ENCODE data around the gene HS3ST5. TPM values are rescaled to one million over a fixed set of nuclear protein-coding genes. Genes with fewer than 3 reads are reported as not detected.

Gene HS3ST5
- total and polyA plus RNA-seq, 2 donors: 0.02 to 0.05 TPM

DNA sequence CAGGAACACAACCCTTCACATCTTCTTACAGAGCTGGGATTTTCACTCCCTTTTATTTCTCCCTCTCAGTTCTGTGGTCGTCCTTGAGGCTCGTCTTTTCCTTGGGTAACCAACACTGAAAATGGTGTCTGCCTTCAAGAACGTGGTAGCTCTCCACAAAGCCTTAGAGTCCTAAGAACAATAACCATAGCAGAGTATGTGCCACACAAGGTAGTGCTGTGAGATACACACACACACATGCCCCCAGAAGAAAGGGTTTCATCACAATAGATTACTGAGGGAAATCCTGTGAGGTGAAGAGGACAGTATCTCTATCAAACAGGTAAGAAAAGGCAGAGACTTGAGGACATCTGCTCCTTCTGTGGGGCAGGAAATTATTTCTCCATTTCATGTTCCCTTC is 267.0 kb downstream of the HS3ST5 start:
- WGBS: 93% methylated on average over 3 of the region's 3 CpGs
- peak in 3 of 9 donors; percentile 2 to 28 (median 6) for DNase-seq (ENCODE audit: low read depth in 6 of 9, low spot score in 9 of 9)

GRCh38 chr6:114075300-114075699 is 267.5 kb downstream of the HS3ST5 start:
- DNase-seq (ENCODE audit: low read depth in 6 of 9, low spot score in 9 of 9): peak in 1 of 9 donors; percentile 1
- H3K27me3 ChIP-seq (ENCODE audit: control insufficient read depth in 2 of 2, insufficient read depth in 1 of 2, low read length in 1 of 2): no peaks in the 10 kb centered on the region
- no peaks in the 10 kb centered on the region for H3K9me3 ChIP-seq (ENCODE audit: control insufficient read depth in 2 of 2, insufficient read depth in 1 of 2, low read length in 1 of 2)
- no peak overlapping the region for H3K4me3 ChIP-seq (ENCODE audit: low read length in 2 of 2)
- peak overlapping the region in 1 of 2 donors; percentile 68 for H3K27ac ChIP-seq (ENCODE audit: low read depth in 1 of 2, low read length in 1 of 2)
- no peaks in the 10 kb centered on the region for H3K36me3 ChIP-seq (ENCODE audit: control insufficient read depth in 2 of 2, insufficient read depth in 2 of 2, low read length in 1 of 2)
- 97% methylated on average over 4 of the region's 4 CpGs for WGBS
- H3K4me1 ChIP-seq (ENCODE audit: control insufficient read depth in 2 of 2, insufficient read depth in 2 of 2, low read length in 2 of 2): peaks cover 0 to 12% of the 10 kb centered on the region in 2 donors

More for the DNA sequence above, 267.0 kb downstream of the HS3ST5 start:
- Histone ChIP-seq H3K9me3 (ENCODE audit: control insufficient read depth in 2 of 2, insufficient read depth in 1 of 2, low read length in 1 of 2) (no peaks in the 10 kb centered on the region), H3K4me3 (ENCODE audit: low read length in 2 of 2) (no peak overlapping the region), H3K36me3 (ENCODE audit: control insufficient read depth in 2 of 2, insufficient read depth in 2 of 2, low read length in 1 of 2) (no peaks in the 10 kb centered on the region), H3K27me3 (ENCODE audit: control insufficient read depth in 2 of 2, insufficient read depth in 1 of 2, low read length in 1 of 2) (no peaks in the 10 kb centered on the region), H3K4me1 (ENCODE audit: control insufficient read depth in 2 of 2, insufficient read depth in 2 of 2, low read length in 2 of 2) (peaks cover 0 to 12% of the 10 kb centered on the region in 2 donors), H3K27ac (ENCODE audit: low read depth in 1 of 2, low read length in 1 of 2) (peak overlapping the region in 1 of 2 donors; percentile 68)

- H3K4me3 ChIP-seq (ENCODE audit: low read length in 2 of 2): no peak overlapping the region
- 85% methylated on average over 3 of the region's 3 CpGs for WGBS
- no peak overlapping the region for H3K27ac ChIP-seq (ENCODE audit: low read depth in 1 of 2, low read length in 1 of 2)
- no peaks in the 10 kb centered on the region for H3K4me1 ChIP-seq (ENCODE audit: control insufficient read depth in 2 of 2, insufficient read depth in 2 of 2, low read length in 2 of 2)
- no peaks in the 10 kb centered on the region for H3K9me3 ChIP-seq (ENCODE audit: control insufficient read depth in 2 of 2, insufficient read depth in 1 of 2, low read length in 1 of 2)
- no peak for DNase-seq (ENCODE audit: low read depth in 6 of 9, low spot score in 9 of 9)
- H3K36me3 ChIP-seq (ENCODE audit: control insufficient read depth in 2 of 2, insufficient read depth in 2 of 2, low read length in 1 of 2): no peaks in the 10 kb centered on the region
- H3K27me3 ChIP-seq (ENCODE audit: control insufficient read depth in 2 of 2, insufficient read depth in 1 of 2, low read length in 1 of 2): no peaks in the 10 kb centered on the region
Measured at GRCh38 chr6:114068771-114069170, 274.1 kb downstream of the HS3ST5 start.

DNA sequence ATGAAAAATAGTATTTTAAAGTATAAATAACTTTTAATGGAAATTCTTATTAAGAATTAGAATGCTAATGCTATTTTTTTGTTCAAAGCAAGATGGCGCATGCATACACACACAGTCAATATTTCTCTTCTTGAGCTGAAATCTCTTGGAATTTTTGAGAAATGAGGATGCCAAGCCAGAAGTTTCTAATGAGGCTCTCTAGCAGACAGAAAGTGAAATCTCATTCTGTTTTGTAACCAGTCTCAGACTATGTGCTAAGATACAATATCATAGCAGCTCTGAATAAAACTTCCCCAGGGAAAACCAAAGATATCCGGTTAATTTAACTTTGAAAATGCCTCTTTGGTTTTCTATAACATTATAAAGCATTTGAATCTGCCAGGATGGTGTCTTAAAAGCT is 274.7 kb downstream of the HS3ST5 start:
- whole genome bisulfite sequencing: 92% methylated on average over 2 of the region's 2 CpGs
- H3K36me3 ChIP-seq (ENCODE audit: control insufficient read depth in 2 of 2, insufficient read depth in 2 of 2, low read length in 1 of 2): no peaks in the 10 kb centered on the region
- no peak overlapping the region for H3K4me3 ChIP-seq (ENCODE audit: low read length in 2 of 2)
- no peaks in the 10 kb centered on the region for H3K4me1 ChIP-seq (ENCODE audit: control insufficient read depth in 2 of 2, insufficient read depth in 2 of 2, low read length in 2 of 2)
- H3K27me3 ChIP-seq (ENCODE audit: control insufficient read depth in 2 of 2, insufficient read depth in 1 of 2, low read length in 1 of 2): no peaks in the 10 kb centered on the region
- H3K27ac ChIP-seq (ENCODE audit: low read depth in 1 of 2, low read length in 1 of 2): no peak overlapping the region
- H3K9me3 ChIP-seq (ENCODE audit: control insufficient read depth in 2 of 2, insufficient read depth in 1 of 2, low read length in 1 of 2): no peaks in the 10 kb centered on the region
- no peak for DNase-seq (ENCODE audit: low read depth in 6 of 9, low spot score in 9 of 9)

DNA sequence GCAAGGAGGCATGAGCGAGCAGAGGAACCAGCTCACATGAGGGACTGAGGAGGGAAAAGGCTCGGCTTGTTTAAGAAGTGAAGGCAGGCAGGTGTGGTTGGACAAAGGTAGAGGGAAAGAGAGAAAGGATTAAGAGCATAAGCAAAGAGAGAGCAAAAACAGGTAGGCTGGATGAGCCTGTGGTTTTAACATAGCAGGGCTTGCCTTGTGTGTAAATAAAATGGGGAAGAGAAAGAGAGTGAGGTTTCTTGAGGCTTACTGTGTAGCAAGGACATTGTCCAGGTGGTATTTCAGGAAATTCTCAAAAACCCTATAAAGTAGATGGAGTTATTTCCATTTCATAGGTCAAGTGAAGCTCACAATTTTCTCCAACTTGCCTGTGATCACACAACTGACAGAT is 278.0 kb downstream of the HS3ST5 start:
- H3K4me3 ChIP-seq (ENCODE audit: low read length in 2 of 2): no peak overlapping the region
- H3K27ac ChIP-seq (ENCODE audit: low read depth in 1 of 2, low read length in 1 of 2): no peak overlapping the region
- 92% methylated on average over 2 of the region's 2 CpGs for WGBS
- H3K36me3 ChIP-seq (ENCODE audit: control insufficient read depth in 2 of 2, insufficient read depth in 2 of 2, low read length in 1 of 2): no peaks in the 10 kb centered on the region
- no peak for DNase-seq (ENCODE audit: low read depth in 6 of 9, low spot score in 9 of 9)
- H3K9me3 ChIP-seq (ENCODE audit: control insufficient read depth in 2 of 2, insufficient read depth in 1 of 2, low read length in 1 of 2): no peaks in the 10 kb centered on the region
- no peaks in the 10 kb centered on the region for H3K27me3 ChIP-seq (ENCODE audit: control insufficient read depth in 2 of 2, insufficient read depth in 1 of 2, low read length in 1 of 2)
- H3K4me1 ChIP-seq (ENCODE audit: control insufficient read depth in 2 of 2, insufficient read depth in 2 of 2, low read length in 2 of 2): no peaks in the 10 kb centered on the region

GRCh38 chr6:114063956-114064355 is 278.9 kb downstream of the HS3ST5 start:
- Histone ChIP-seq H3K9me3 (ENCODE audit: control insufficient read depth in 2 of 2, insufficient read depth in 1 of 2, low read length in 1 of 2) (no peaks in the 10 kb centered on the region), H3K27me3 (ENCODE audit: control insufficient read depth in 2 of 2, insufficient read depth in 1 of 2, low read length in 1 of 2) (no peaks in the 10 kb centered on the region), H3K4me1 (ENCODE audit: control insufficient read depth in 2 of 2, insufficient read depth in 2 of 2, low read length in 2 of 2) (no peaks in the 10 kb centered on the region), H3K27ac (ENCODE audit: low read depth in 1 of 2, low read length in 1 of 2) (no peak overlapping the region), H3K4me3 (ENCODE audit: low read length in 2 of 2) (no peak overlapping the region), H3K36me3 (ENCODE audit: control insufficient read depth in 2 of 2, insufficient read depth in 2 of 2, low read length in 1 of 2) (no peaks in the 10 kb centered on the region)
- WGBS: 92% methylated on average over 1 of the region's 1 CpG
- no peak for DNase-seq (ENCODE audit: low read depth in 6 of 9, low spot score in 9 of 9)

- no peaks in the 10 kb centered on the region for H3K4me1 ChIP-seq (ENCODE audit: control insufficient read depth in 2 of 2, insufficient read depth in 2 of 2, low read length in 2 of 2)
- H3K4me3 ChIP-seq (ENCODE audit: low read length in 2 of 2): no peak overlapping the region
- H3K27me3 ChIP-seq (ENCODE audit: control insufficient read depth in 2 of 2, insufficient read depth in 1 of 2, low read length in 1 of 2): no peaks in the 10 kb centered on the region
- H3K36me3 ChIP-seq (ENCODE audit: control insufficient read depth in 2 of 2, insufficient read depth in 2 of 2, low read length in 1 of 2): no peaks in the 10 kb centered on the region
- no peak for DNase-seq (ENCODE audit: low read depth in 6 of 9, low spot score in 9 of 9)
- H3K27ac ChIP-seq (ENCODE audit: low read depth in 1 of 2, low read length in 1 of 2): no peak overlapping the region
- H3K9me3 ChIP-seq (ENCODE audit: control insufficient read depth in 2 of 2, insufficient read depth in 1 of 2, low read length in 1 of 2): no peaks in the 10 kb centered on the region
- WGBS: 80% methylated on average over 5 of the region's 5 CpGs
Measured at GRCh38 chr6:114062199-114062598, 280.6 kb downstream of the HS3ST5 start.

- H3K4me3 ChIP-seq (ENCODE audit: low read length in 2 of 2): no peak overlapping the region
- no peaks in the 10 kb centered on the region for H3K4me1 ChIP-seq (ENCODE audit: control insufficient read depth in 2 of 2, insufficient read depth in 2 of 2, low read length in 2 of 2)
- 95% methylated on average over 4 of the region's 4 CpGs for WGBS
- no peaks in the 10 kb centered on the region for H3K27me3 ChIP-seq (ENCODE audit: control insufficient read depth in 2 of 2, insufficient read depth in 1 of 2, low read length in 1 of 2)
- H3K36me3 ChIP-seq (ENCODE audit: control insufficient read depth in 2 of 2, insufficient read depth in 2 of 2, low read length in 1 of 2): no peaks in the 10 kb centered on the region
- no peaks in the 10 kb centered on the region for H3K9me3 ChIP-seq (ENCODE audit: control insufficient read depth in 2 of 2, insufficient read depth in 1 of 2, low read length in 1 of 2)
- no peak for DNase-seq (ENCODE audit: low read depth in 6 of 9, low spot score in 9 of 9)
- H3K27ac ChIP-seq (ENCODE audit: low read depth in 1 of 2, low read length in 1 of 2): no peak overlapping the region
Measured at GRCh38 chr6:114061741-114062140, 281.1 kb downstream of the HS3ST5 start.

- no peaks in the 10 kb centered on the region for H3K4me1 ChIP-seq (ENCODE audit: control insufficient read depth in 2 of 2, insufficient read depth in 2 of 2, low read length in 2 of 2)
- H3K27me3 ChIP-seq (ENCODE audit: control insufficient read depth in 2 of 2, insufficient read depth in 1 of 2, low read length in 1 of 2): no peaks in the 10 kb centered on the region
- no peak for DNase-seq (ENCODE audit: low read depth in 6 of 9, low spot score in 9 of 9)
- no peak overlapping the region for H3K27ac ChIP-seq (ENCODE audit: low read depth in 1 of 2, low read length in 1 of 2)
- H3K36me3 ChIP-seq (ENCODE audit: control insufficient read depth in 2 of 2, insufficient read depth in 2 of 2, low read length in 1 of 2): no peaks in the 10 kb centered on the region
- no peaks in the 10 kb centered on the region for H3K9me3 ChIP-seq (ENCODE audit: control insufficient read depth in 2 of 2, insufficient read depth in 1 of 2, low read length in 1 of 2)
- 77% methylated on average over 1 of the region's 1 CpG for WGBS
- H3K4me3 ChIP-seq (ENCODE audit: low read length in 2 of 2): no peak overlapping the region
Measured at GRCh38 chr6:114061116-114061515, 281.7 kb downstream of the HS3ST5 start.

DNA sequence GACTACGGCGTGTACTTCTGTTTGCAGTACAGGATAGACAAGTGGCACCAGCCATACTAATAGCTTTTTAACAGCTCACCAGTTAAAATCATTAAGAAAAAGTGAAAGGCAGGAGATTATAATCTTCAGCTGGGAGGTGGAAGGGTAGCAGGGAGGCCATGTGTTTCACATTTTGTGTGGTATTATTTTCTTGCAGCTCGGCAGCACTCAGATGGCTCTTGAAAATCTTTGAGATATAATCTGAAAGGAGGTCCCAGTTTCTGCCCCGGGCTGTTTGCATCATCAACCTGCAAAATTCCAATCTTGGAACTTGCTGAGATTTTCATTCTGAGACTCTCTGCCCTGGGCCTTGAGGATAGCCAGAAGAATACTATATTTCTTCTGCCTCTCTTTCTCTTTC is 284.4 kb downstream of the HS3ST5 start:
- H3K9me3 ChIP-seq (ENCODE audit: control insufficient read depth in 2 of 2, insufficient read depth in 1 of 2, low read length in 1 of 2): no peaks in the 10 kb centered on the region
- H3K4me3 ChIP-seq (ENCODE audit: low read length in 2 of 2): no peak overlapping the region
- no peaks in the 10 kb centered on the region for H3K4me1 ChIP-seq (ENCODE audit: control insufficient read depth in 2 of 2, insufficient read depth in 2 of 2, low read length in 2 of 2)
- H3K27ac ChIP-seq (ENCODE audit: low read depth in 1 of 2, low read length in 1 of 2): no peak overlapping the region
- H3K27me3 ChIP-seq (ENCODE audit: control insufficient read depth in 2 of 2, insufficient read depth in 1 of 2, low read length in 1 of 2): no peaks in the 10 kb centered on the region
- no peaks in the 10 kb centered on the region for H3K36me3 ChIP-seq (ENCODE audit: control insufficient read depth in 2 of 2, insufficient read depth in 2 of 2, low read length in 1 of 2)
- WGBS: 96% methylated on average over 4 of the region's 4 CpGs
- no peak for DNase-seq (ENCODE audit: low read depth in 6 of 9, low spot score in 9 of 9)

Data from thymus (tissue), 11 donors.